Measurements from ENCODE around the gene MMS19. TPM values are rescaled to one million over a fixed set of nuclear protein-coding genes. Genes with fewer than 3 reads are reported as not detected.
"Not testable (repeated sequence)": the region's sequence is repeated elsewhere in the genome, so short reads cannot be mapped to it uniquely, and the experiment has no call there.

The MMS19 gene
- total and polyA plus RNA-seq, 4 donors, result 16.2 to 73.4 (median 49.0) TPM

DNA sequence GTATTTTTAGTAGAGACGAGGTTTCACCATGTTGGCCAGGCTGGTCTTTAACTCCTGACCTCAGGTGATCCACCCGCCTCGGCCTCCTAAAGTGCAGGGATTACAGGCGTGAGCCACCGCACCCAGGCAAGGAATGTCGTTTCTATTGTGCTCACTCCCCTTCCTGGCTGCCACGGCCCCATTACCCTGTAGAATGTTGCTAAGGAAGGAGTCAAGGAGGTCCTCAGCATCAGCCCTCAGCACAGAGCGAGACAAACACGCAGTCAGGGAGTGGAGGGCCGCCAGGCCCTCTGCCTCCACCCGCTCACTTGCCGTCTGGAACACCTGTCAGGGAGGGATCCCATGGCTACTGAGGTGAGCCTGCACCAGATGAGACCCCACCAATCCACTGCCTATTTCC, 29.4 kb downstream of the MMS19 start:
- DNase-seq; ATAC-seq (ENCODE audit: low FRiP score); H3K27ac ChIP-seq (ENCODE audit: low read depth in 1 of 2, low read length in 2 of 2); intact Hi-C loops (cut with DNase I); H3K4me3 ChIP-seq (ENCODE audit: low read length in 2 of 2); H3K27me3 ChIP-seq (ENCODE audit: control insufficient read depth in 1 of 2, insufficient read depth in 2 of 2, low read length in 1 of 2); H3K4me1 ChIP-seq (ENCODE audit: control insufficient read depth in 1 of 2, insufficient read depth in 2 of 2, low read length in 2 of 2); H3K9me3 ChIP-seq (ENCODE audit: control insufficient read depth, low read length): not testable (repeated sequence)
- peaks cover 7 to 28% of the 10 kb centered on the region in 2 donors for H3K36me3 ChIP-seq (ENCODE audit: control insufficient read depth in 1 of 2, insufficient read depth in 2 of 2, low read length in 1 of 2)
- 94 to 95% methylated on average over 10 to 12 of the region's 12 CpGs for WGBS, 2 donors

DNA sequence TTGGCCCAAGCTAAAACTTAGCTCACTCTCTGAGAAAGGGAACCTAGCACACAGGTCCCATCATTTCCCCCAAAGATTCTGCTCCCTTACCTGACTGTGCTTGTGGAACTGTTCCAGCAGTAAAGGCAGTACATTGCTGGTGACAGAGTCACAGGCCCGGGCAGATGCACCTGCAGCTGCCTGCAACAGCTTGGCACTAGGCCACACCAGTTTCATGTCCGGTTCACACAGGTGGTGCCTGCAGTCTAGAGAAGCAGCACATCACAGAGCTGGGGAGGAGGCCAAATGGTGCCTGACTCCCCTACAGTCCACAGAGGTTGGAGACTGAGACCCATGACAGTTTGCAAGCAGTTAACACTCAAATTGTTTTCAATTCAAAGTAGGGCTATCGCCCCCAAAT, 30.1 kb downstream of the MMS19 start:
- no peaks in the 10 kb centered on the region for H3K9me3 ChIP-seq (ENCODE audit: control insufficient read depth, low read length)
- H3K4me1 ChIP-seq (ENCODE audit: control insufficient read depth in 1 of 2, insufficient read depth in 2 of 2, low read length in 2 of 2), result no peaks in the 10 kb centered on the region
- intact Hi-C loops (cut with DNase I), result no loop called here
- ATAC-seq (ENCODE audit: low FRiP score) (no peak), DNase-seq (no peak)
- H3K4me3 ChIP-seq (ENCODE audit: low read length in 2 of 2), result no peak overlapping the region
- no peak overlapping the region for H3K27ac ChIP-seq (ENCODE audit: low read depth in 1 of 2, low read length in 2 of 2)
- H3K36me3 ChIP-seq (ENCODE audit: control insufficient read depth in 1 of 2, insufficient read depth in 2 of 2, low read length in 1 of 2), result peaks cover 7 to 28% of the 10 kb centered on the region in 2 donors
- WGBS, 2 donors, result 76 to 79% methylated on average over 3 of the region's 3 CpGs
- H3K27me3 ChIP-seq (ENCODE audit: control insufficient read depth in 1 of 2, insufficient read depth in 2 of 2, low read length in 1 of 2), result no peaks in the 10 kb centered on the region

DNA sequence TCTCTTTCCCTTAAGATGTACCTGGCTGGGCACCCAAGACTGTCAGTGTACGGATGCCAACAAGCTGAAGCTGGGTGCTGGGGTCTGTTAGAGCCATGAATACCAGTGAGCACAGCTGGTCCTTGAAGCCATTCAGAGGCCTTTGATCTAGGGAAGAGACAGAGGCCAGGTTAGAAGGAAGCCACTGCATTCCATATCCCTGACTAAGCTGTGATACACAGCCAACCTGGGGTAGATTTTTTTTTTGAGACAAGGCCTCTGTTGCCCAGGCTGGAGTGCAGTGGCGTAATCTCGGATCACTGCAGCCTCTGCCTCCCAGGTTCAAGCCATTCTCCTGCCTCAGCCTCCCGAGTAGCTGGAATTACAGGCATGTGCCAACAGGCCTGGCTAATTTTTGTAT, 31.5 kb downstream of the MMS19 start:
- WGBS, 2 donors, result 75 to 83% methylated on average over 4 of the region's 4 CpGs
- intact Hi-C loops (cut with DNase I), result no loop called here
- Histone ChIP-seq H3K27ac (ENCODE audit: low read depth in 1 of 2, low read length in 2 of 2) (no peak overlapping the region), H3K4me1 (ENCODE audit: control insufficient read depth in 1 of 2, insufficient read depth in 2 of 2, low read length in 2 of 2) (no peaks in the 10 kb centered on the region), H3K9me3 (ENCODE audit: control insufficient read depth, low read length) (no peaks in the 10 kb centered on the region), H3K27me3 (ENCODE audit: control insufficient read depth in 1 of 2, insufficient read depth in 2 of 2, low read length in 1 of 2) (no peaks in the 10 kb centered on the region), H3K4me3 (ENCODE audit: low read length in 2 of 2) (no peak overlapping the region), H3K36me3 (ENCODE audit: control insufficient read depth in 1 of 2, insufficient read depth in 2 of 2, low read length in 1 of 2) (peaks cover 7 to 30% of the 10 kb centered on the region in 2 donors)
- ATAC-seq (ENCODE audit: low FRiP score) (no peak), DNase-seq (no peak)

DNA sequence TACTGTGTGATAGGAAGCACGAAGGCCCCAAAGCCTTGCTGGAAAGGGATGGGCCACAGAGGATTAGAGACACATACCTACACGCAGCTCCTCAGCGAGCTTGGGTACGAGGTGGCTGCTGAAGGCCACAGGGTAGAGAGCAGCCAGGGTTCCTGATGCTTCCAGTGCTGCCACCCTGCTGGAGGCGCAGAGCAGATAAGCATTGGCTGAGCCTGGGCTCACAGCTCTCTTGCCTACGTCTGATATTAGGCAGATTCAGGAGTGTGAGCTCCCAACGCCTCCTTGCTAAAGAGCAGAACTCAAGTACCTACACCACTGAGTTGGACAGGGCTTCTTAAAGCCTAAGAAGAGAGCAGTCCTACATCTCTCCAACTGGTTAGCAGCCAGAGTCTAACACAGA, 32.2 kb downstream of the MMS19 start:
- intact Hi-C loops (cut with DNase I), result no loop called here
- Histone ChIP-seq H3K9me3 (ENCODE audit: control insufficient read depth, low read length) (no peaks in the 10 kb centered on the region), H3K27ac (ENCODE audit: low read depth in 1 of 2, low read length in 2 of 2) (no peak overlapping the region), H3K4me3 (ENCODE audit: low read length in 2 of 2) (no peak overlapping the region), H3K4me1 (ENCODE audit: control insufficient read depth in 1 of 2, insufficient read depth in 2 of 2, low read length in 2 of 2) (no peaks in the 10 kb centered on the region), H3K36me3 (ENCODE audit: control insufficient read depth in 1 of 2, insufficient read depth in 2 of 2, low read length in 1 of 2) (peaks cover 7 to 30% of the 10 kb centered on the region in 2 donors), H3K27me3 (ENCODE audit: control insufficient read depth in 1 of 2, insufficient read depth in 2 of 2, low read length in 1 of 2) (no peaks in the 10 kb centered on the region)
- 83 to 84% methylated on average over 7 of the region's 7 CpGs for WGBS, 2 donors
- ATAC-seq (ENCODE audit: low FRiP score) (no peak), DNase-seq (no peak)

- H3K4me3 ChIP-seq (ENCODE audit: low read length in 2 of 2), result no peak overlapping the region
- intact Hi-C loops (cut with DNase I), result loop anchor here in 1 of 2 donors (1.0 to 5.0 kb wide), 2 partner anchors 89 to 148 kb away; no protein-coding TSS in a partner anchor
- no peaks in the 10 kb centered on the region for H3K27me3 ChIP-seq (ENCODE audit: control insufficient read depth in 1 of 2, insufficient read depth in 2 of 2, low read length in 1 of 2)
- WGBS, 2 donors, result 60 to 63% methylated on average over 1 of the region's 1 CpG
- H3K27ac ChIP-seq (ENCODE audit: low read depth in 1 of 2, low read length in 2 of 2), result peak overlapping the region in 1 of 2 donors; percentile 6
- no peaks in the 10 kb centered on the region for H3K9me3 ChIP-seq (ENCODE audit: control insufficient read depth, low read length)
- H3K36me3 ChIP-seq (ENCODE audit: control insufficient read depth in 1 of 2, insufficient read depth in 2 of 2, low read length in 1 of 2), result peaks cover 4 to 24% of the 10 kb centered on the region in 2 donors
- no peaks in the 10 kb centered on the region for H3K4me1 ChIP-seq (ENCODE audit: control insufficient read depth in 1 of 2, insufficient read depth in 2 of 2, low read length in 2 of 2)
- DNase-seq (no peak), ATAC-seq (ENCODE audit: low FRiP score) (no peak)
These were observed 34.0 kb downstream of the MMS19 start for GRCh38 chr10:97464226-97464625.

DNA sequence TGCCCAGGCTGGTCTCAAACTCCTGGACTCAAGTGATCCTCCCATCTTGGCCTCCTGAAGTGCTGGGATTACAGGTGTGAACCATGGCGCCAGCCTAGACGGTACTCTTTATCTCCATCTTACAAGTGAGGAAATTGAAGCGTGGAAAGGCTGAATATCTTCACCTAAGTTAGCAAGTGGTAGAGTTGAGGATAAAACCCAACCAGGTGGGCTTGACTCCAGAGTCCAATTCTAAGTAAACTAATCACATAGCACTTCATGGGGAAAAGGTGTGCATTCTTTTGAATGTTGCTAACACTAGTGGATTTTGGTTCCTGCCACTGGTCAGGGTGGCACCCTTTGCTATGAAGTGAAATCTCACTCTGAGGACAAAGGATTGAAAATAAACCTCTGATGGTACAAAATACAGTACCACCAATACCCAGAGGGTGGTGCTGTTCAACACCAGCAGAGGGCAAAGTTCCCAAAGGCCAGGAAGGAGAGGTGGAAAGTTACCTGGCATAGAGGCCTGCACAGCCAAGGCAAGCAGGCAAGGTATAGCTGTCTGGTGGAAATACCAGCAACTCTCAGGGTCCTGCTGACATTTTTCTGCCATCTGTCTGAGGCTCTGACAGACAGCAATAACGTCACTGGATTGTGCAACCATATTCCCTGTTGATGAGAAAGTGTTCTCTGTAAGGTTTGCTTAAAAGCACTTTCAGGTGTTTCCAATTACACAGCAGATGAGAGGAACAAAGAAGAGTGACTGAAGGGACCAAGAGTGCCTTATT, 34.7 kb downstream of the MMS19 start:
- intact Hi-C loops (cut with DNase I), result loop anchor here (1.0 to 5.0 kb wide), 3 partner anchors 89 to 149 kb away; no protein-coding TSS in a partner anchor
- Histone ChIP-seq H3K27me3 (ENCODE audit: control insufficient read depth in 1 of 2, insufficient read depth in 2 of 2, low read length in 1 of 2) (no peaks in the 10 kb centered on the region), H3K27ac (ENCODE audit: low read depth in 1 of 2, low read length in 2 of 2) (peak overlapping the region in 1 of 2 donors; percentile 6), H3K36me3 (ENCODE audit: control insufficient read depth in 1 of 2, insufficient read depth in 2 of 2, low read length in 1 of 2) (peaks cover 4 to 25% of the 10 kb centered on the region in 2 donors), H3K9me3 (ENCODE audit: control insufficient read depth, low read length) (no peaks in the 10 kb centered on the region), H3K4me1 (ENCODE audit: control insufficient read depth in 1 of 2, insufficient read depth in 2 of 2, low read length in 2 of 2) (no peaks in the 10 kb centered on the region), H3K4me3 (ENCODE audit: low read length in 2 of 2) (no peak overlapping the region)
- DNase-seq, result no peak
- 66 to 72% methylated on average over 4 of the region's 4 CpGs for WGBS, 2 donors
- ATAC-seq (ENCODE audit: low FRiP score), result peak; percentile 67

GRCh38 chr10:97462309-97462708, 35.9 kb downstream of the MMS19 start:
- Histone ChIP-seq H3K36me3 (ENCODE audit: control insufficient read depth in 1 of 2, insufficient read depth in 2 of 2, low read length in 1 of 2) (peaks cover 4 to 27% of the 10 kb centered on the region in 2 donors), H3K4me3 (ENCODE audit: low read length in 2 of 2) (no peak overlapping the region), H3K4me1 (ENCODE audit: control insufficient read depth in 1 of 2, insufficient read depth in 2 of 2, low read length in 2 of 2) (no peaks in the 10 kb centered on the region), H3K9me3 (ENCODE audit: control insufficient read depth, low read length) (no peaks in the 10 kb centered on the region), H3K27me3 (ENCODE audit: control insufficient read depth in 1 of 2, insufficient read depth in 2 of 2, low read length in 1 of 2) (no peaks in the 10 kb centered on the region), H3K27ac (ENCODE audit: low read depth in 1 of 2, low read length in 2 of 2) (no peak overlapping the region)
- WGBS, 2 donors, result 84 to 90% methylated on average over 2 of the region's 2 CpGs
- intact Hi-C loops (cut with DNase I), result loop anchor here (2.0 to 5.0 kb wide), 2 partner anchors 90 to 150 kb away; no protein-coding TSS in a partner anchor
- no peak for DNase-seq
- no peak for ATAC-seq (ENCODE audit: low FRiP score)

DNA sequence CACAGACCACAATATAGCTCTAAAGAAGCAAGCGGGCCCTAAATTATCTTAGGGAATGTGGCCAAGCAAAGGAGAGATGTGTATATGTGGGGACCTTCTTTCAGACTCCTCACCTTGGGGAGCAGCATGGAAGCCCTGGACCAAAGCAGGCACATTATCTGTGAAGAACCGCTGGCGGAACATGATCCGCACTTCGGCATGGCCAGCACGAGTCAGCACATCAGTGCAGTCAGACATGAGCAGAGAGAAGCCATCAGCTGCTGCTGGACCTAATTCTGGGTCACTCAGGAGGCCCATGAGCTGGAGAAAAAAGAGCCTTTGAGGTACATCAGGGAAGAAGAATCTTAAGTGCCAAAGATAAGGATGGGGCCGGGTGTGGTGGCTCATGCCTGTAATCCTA, 38.3 kb downstream of the MMS19 start:
- H3K4me3 ChIP-seq (ENCODE audit: low read length in 2 of 2), result no peak overlapping the region
- no peak for ATAC-seq (ENCODE audit: low FRiP score)
- intact Hi-C loops (cut with DNase I), result loop anchor here in 1 of 2 donors (5.0 kb wide), 1 partner anchor 152 kb away; no protein-coding TSS in a partner anchor
- H3K36me3 ChIP-seq (ENCODE audit: control insufficient read depth in 1 of 2, insufficient read depth in 2 of 2, low read length in 1 of 2), result peaks cover 0 to 20% of the 10 kb centered on the region in 2 donors
- WGBS, 2 donors, result 74 to 76% methylated on average over 7 of the region's 7 CpGs
- H3K4me1 ChIP-seq (ENCODE audit: control insufficient read depth in 1 of 2, insufficient read depth in 2 of 2, low read length in 2 of 2), result no peaks in the 10 kb centered on the region
- no peak for DNase-seq
- no peak overlapping the region for H3K27ac ChIP-seq (ENCODE audit: low read depth in 1 of 2, low read length in 2 of 2)
- no peaks in the 10 kb centered on the region for H3K27me3 ChIP-seq (ENCODE audit: control insufficient read depth in 1 of 2, insufficient read depth in 2 of 2, low read length in 1 of 2)
- no peaks in the 10 kb centered on the region for H3K9me3 ChIP-seq (ENCODE audit: control insufficient read depth, low read length)

GRCh38 chr10:97459111-97459510, 39.1 kb downstream of the MMS19 start:
- Histone ChIP-seq H3K27ac (ENCODE audit: low read depth in 1 of 2, low read length in 2 of 2) (no peak overlapping the region), H3K4me1 (ENCODE audit: control insufficient read depth in 1 of 2, insufficient read depth in 2 of 2, low read length in 2 of 2) (no peaks in the 10 kb centered on the region), H3K9me3 (ENCODE audit: control insufficient read depth, low read length) (no peaks in the 10 kb centered on the region), H3K27me3 (ENCODE audit: control insufficient read depth in 1 of 2, insufficient read depth in 2 of 2, low read length in 1 of 2) (no peaks in the 10 kb centered on the region), H3K36me3 (ENCODE audit: control insufficient read depth in 1 of 2, insufficient read depth in 2 of 2, low read length in 1 of 2) (peaks cover 0 to 17% of the 10 kb centered on the region in 2 donors), H3K4me3 (ENCODE audit: low read length in 2 of 2) (no peak overlapping the region)
- WGBS, 2 donors, result 90% methylated on average over 7 of the region's 7 CpGs
- intact Hi-C loops (cut with DNase I), result no loop called here
- ATAC-seq (ENCODE audit: low FRiP score) (no peak), DNase-seq (no peak)

Data from aorta (tissue), 5 donors.